Glomerular endothelial cell (primary cell): ENCODE results near the gene OR1E1. TPM values are rescaled to one million over a fixed set of nuclear protein-coding genes. Genes with fewer than 3 reads are reported as not detected.

Experiments
- total RNA-seq: library from RNA; depleted of rRNA; stranded (reverse); fragments of >200 nt; gene quantifications from 2 replicates; pipeline ENCODE4 v1.2.3, GENCODE V29; 2015

The OR1E1 gene
- total RNA-seq, 1 donor from 2014 or later, result not detected

Other genes starting within 250 kb of the OR1E1 start
- not detected in 2 replicates for gene OR1A2, start 200.9 kb downstream of the OR1E1 start, total RNA-seq
- gene OR1A1, start 190.7 kb downstream of the OR1E1 start, total RNA-seq, result not detected in 2 replicates
- gene OR3A1, start 100.0 kb downstream of the OR1E1 start, total RNA-seq, result not detected in 2 replicates
- not detected in 2 replicates for gene OR3A2, start 12.1 kb downstream of the OR1E1 start, total RNA-seq
- gene OR3A3, start 13.0 kb upstream of the OR1E1 start, total RNA-seq, result not detected in 2 replicates
- gene OR1E2, start 35.4 kb upstream of the OR1E1 start, total RNA-seq, result not detected in 2 replicates
- not detected in 2 replicates for gene SPATA22, start 73.4 kb upstream of the OR1E1 start, total RNA-seq
- not detected in 2 replicates for gene ASPA, start 77.6 kb upstream of the OR1E1 start, total RNA-seq
- gene TRPV3, start 159.4 kb upstream of the OR1E1 start, total RNA-seq, result 0.06 TPM in 1 of 2 replicates, not detected in the other
- 1.2 and 2.2 TPM in 2 replicates for gene TRPV1, start 211.0 kb upstream of the OR1E1 start, total RNA-seq
- gene SHPK, start 237.8 kb upstream of the OR1E1 start, total RNA-seq, result 14.5 and 15.0 TPM in 2 replicates
- gene CTNS, start 238.3 kb upstream of the OR1E1 start, total RNA-seq, result 25.7 and 29.9 TPM in 2 replicates